HUES48 (cell line): ENCODE data around the gene NKX2-2.

Experiments
- H3K27ac ChIP-seq: one replicate; pipeline ENCODE4 v1.7.0; 2013; ENCODE audit warnings: low read depth, low read length, inconsistent platforms
- H3K27me3 ChIP-seq: 2 replicates; pipeline ENCODE4 v1.6.1; 2013; ENCODE audit warnings: mild to moderate bottlenecking, low read length; ENCODE audit not compliant: control insufficient read depth, insufficient read depth
- H3K36me3 ChIP-seq: 2 replicates; pipeline ENCODE4 v1.6.1; 2013; ENCODE audit warnings: low read length; ENCODE audit not compliant: control insufficient read depth, insufficient read depth
- H3K4me1 ChIP-seq: 2 replicates; pipeline ENCODE4 v1.6.1; 2013; ENCODE audit warnings: mild to moderate bottlenecking, low read length; ENCODE audit not compliant: control insufficient read depth, insufficient read depth
- H3K4me3 ChIP-seq: 2 replicates; pipeline ENCODE4 v1.5.1; 2013; ENCODE audit warnings: mild to moderate bottlenecking, low read depth, low read length
- H3K9ac ChIP-seq: 2 replicates; pipeline ENCODE4 v1.6.1; 2013; ENCODE audit warnings: mild to moderate bottlenecking, low read depth, low read length, moderate library complexity
- H3K9me3 ChIP-seq: 2 replicates; pipeline ENCODE4 v1.6.1; 2013; ENCODE audit warnings: low read length; ENCODE audit not compliant: control insufficient read depth, insufficient read depth

Gene NKX2-2

GRCh38 chr20:21513181-21513663, 642 bp downstream of the NKX2-2 start:
- Histone ChIP-seq H3K27me3 (peaks cover 92% of the 10 kb centered on the region), H3K36me3 (no peaks in the 10 kb centered on the region), H3K9ac (no peak overlapping the region), H3K9me3 (no peaks in the 10 kb centered on the region), H3K4me1 (peaks cover 37% of the 10 kb centered on the region), H3K4me3 (no peak overlapping the region; the same call in 1 of the 2 replicates), H3K27ac (no peak overlapping the region)

- peaks cover 92% of the 10 kb centered on the region for H3K27me3 ChIP-seq
- no peaks in the 10 kb centered on the region for H3K9me3 ChIP-seq
- no peaks in the 10 kb centered on the region for H3K36me3 ChIP-seq
- peaks cover 36% of the 10 kb centered on the region for H3K4me1 ChIP-seq
- H3K4me3 ChIP-seq: peak overlapping the region; percentile 27; the same call in 1 of the 2 replicates
- no peak overlapping the region for H3K9ac ChIP-seq
- H3K27ac ChIP-seq: no peak overlapping the region
Observed at GRCh38 chr20:21512634-21513180, 1.2 kb downstream of the NKX2-2 start.

GRCh38 chr20:21511850-21512633, 1.8 kb downstream of the NKX2-2 start:
- Histone ChIP-seq H3K27me3 (peaks cover 92% of the 10 kb centered on the region), H3K4me3 (peak overlapping the region; percentile 27; the same call in 1 of the 2 replicates), H3K36me3 (no peaks in the 10 kb centered on the region)

GRCh38 chr20:21511485-21511849, 2.4 kb downstream of the NKX2-2 start:
- H3K4me3 ChIP-seq: no peak overlapping the region
- peaks cover 36% of the 10 kb centered on the region for H3K4me1 ChIP-seq
- no peak overlapping the region for H3K9ac ChIP-seq
- H3K9me3 ChIP-seq: no peaks in the 10 kb centered on the region
- no peaks in the 10 kb centered on the region for H3K36me3 ChIP-seq
- peaks cover 92% of the 10 kb centered on the region for H3K27me3 ChIP-seq
- no peak overlapping the region for H3K27ac ChIP-seq

More at GRCh38 chr20:21511850-21512633, 1.8 kb downstream of the NKX2-2 start:
- H3K27ac ChIP-seq: no peak overlapping the region
- no peaks in the 10 kb centered on the region for H3K9me3 ChIP-seq
- H3K9ac ChIP-seq: no peak overlapping the region
- H3K4me1 ChIP-seq: peaks cover 36% of the 10 kb centered on the region

- H3K36me3 ChIP-seq: no peaks in the 10 kb centered on the region
- peaks cover 31% of the 10 kb centered on the region for H3K4me1 ChIP-seq
- no peak overlapping the region for H3K9ac ChIP-seq
- H3K9me3 ChIP-seq: no peaks in the 10 kb centered on the region
- peaks cover 92% of the 10 kb centered on the region for H3K27me3 ChIP-seq
- peak overlapping the region; percentile 33 for H3K4me3 ChIP-seq
- H3K27ac ChIP-seq: no peak overlapping the region
Observed at GRCh38 chr20:21510414-21511384, 3.2 kb downstream of the NKX2-2 start.

GRCh38 chr20:21509597-21510371, 4.1 kb downstream of the NKX2-2 start:
- peaks cover 31% of the 10 kb centered on the region for H3K4me1 ChIP-seq
- peak overlapping the region; percentile 48 for H3K4me3 ChIP-seq
- H3K27ac ChIP-seq: no peak overlapping the region
- H3K9me3 ChIP-seq: no peaks in the 10 kb centered on the region
- H3K36me3 ChIP-seq: no peaks in the 10 kb centered on the region
- peaks cover 94% of the 10 kb centered on the region for H3K27me3 ChIP-seq
- H3K9ac ChIP-seq: no peak overlapping the region

- Histone ChIP-seq H3K27me3 (peaks cover 99% of the 10 kb centered on the region), H3K9me3 (no peaks in the 10 kb centered on the region), H3K27ac (no peak overlapping the region), H3K4me1 (peaks cover 31% of the 10 kb centered on the region), H3K36me3 (no peaks in the 10 kb centered on the region), H3K4me3 (no peak overlapping the region), H3K9ac (no peak overlapping the region)
Observed at GRCh38 chr20:21509079-21509596, 4.7 kb downstream of the NKX2-2 start.

- Histone ChIP-seq H3K4me3 (no peak overlapping the region), H3K27me3 (peaks cover 99% of the 10 kb centered on the region), H3K36me3 (no peaks in the 10 kb centered on the region), H3K9ac (no peak overlapping the region), H3K9me3 (no peaks in the 10 kb centered on the region), H3K4me1 (peaks cover 31% of the 10 kb centered on the region), H3K27ac (no peak overlapping the region)
Observed at GRCh38 chr20:21508230-21509078, 5.4 kb downstream of the NKX2-2 start.

GRCh38 chr20:21507400-21508229, 6.2 kb downstream of the NKX2-2 start:
- Histone ChIP-seq H3K9me3 (no peaks in the 10 kb centered on the region), H3K36me3 (no peaks in the 10 kb centered on the region), H3K27me3 (peaks cover 96% of the 10 kb centered on the region), H3K27ac (no peak overlapping the region), H3K9ac (no peak overlapping the region), H3K4me3 (no peak overlapping the region), H3K4me1 (peaks cover 31% of the 10 kb centered on the region)
